GM12875 (cell line): ENCODE measurements around the gene BCO1.

Source experiments
- H3K4me3 ChIP-seq: one replicate; pipeline ENCODE4 v1.5.1; 2011; ENCODE audit warnings: low read depth, low read length, control low read depth
- CTCF ChIP-seq: IDR thresholded peaks from 2 replicates; pipeline ENCODE4 v1.5.1; 2011; ENCODE audit warnings: low read depth, mild to moderate bottlenecking, control low read depth, inconsistent platforms, low read length, moderate library complexity, borderline replicate concordance; ENCODE audit not compliant: insufficient read depth

BCO1 gene

GRCh38 chr16:81327011-81327410 is 88.5 kb downstream of the BCO1 start:
- no peak for TF ChIP-seq CTCF
- H3K4me3 ChIP-seq = no peak overlapping the region

- no peak for TF ChIP-seq CTCF
- no peak overlapping the region for H3K4me3 ChIP-seq
Observed at GRCh38 chr16:81327447-81328196, 89.1 kb downstream of the BCO1 start.

GRCh38 chr16:81329947-81330346 is 91.5 kb downstream of the BCO1 start:
- no peak overlapping the region for H3K4me3 ChIP-seq
- no peak for TF ChIP-seq CTCF

- no peak overlapping the region for H3K4me3 ChIP-seq
- no peak for TF ChIP-seq CTCF
Observed at GRCh38 chr16:81333356-81333755, 94.9 kb downstream of the BCO1 start.

DNA sequence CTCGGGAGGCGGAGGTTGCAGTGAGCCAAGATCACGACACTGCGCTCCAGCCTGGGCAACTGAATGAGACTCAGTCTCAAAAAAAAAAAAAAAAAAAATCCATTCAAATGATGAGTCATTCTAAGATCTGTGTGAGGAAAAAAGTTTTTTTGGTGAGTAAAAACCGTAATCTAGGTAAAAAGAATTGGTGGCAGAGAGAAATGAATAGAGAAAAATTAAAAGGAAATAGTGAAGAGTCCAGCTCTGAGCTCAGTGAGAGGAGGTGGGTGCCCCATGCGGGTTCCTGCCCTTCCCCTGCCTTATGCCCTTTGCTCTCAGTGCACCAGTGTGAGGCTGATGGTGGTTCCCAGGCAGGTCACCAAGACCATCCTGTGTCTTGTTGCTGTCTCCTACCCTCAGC is 97.2 kb downstream of the BCO1 start:
- H3K4me3 ChIP-seq = no peak overlapping the region
- TF ChIP-seq CTCF = no peak

DNA sequence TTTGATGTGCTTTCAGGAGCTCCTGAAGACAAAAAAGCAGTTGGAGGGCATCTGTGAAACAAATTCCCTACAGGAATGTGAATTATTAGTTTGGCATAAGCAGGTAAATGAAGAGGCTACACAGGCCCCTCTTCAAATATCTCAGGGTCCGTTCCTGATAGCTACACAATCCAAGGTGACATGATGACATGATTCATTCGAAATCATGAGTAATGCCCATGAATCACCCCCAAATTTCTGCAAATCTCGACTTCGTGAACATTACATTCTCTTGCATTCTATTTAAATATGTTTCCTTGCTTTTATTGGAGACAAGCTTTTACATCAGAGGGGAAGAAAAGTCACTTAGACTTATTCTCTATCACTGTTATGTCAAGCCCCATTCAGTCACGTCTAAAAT is 98.6 kb downstream of the BCO1 start:
- no peak for TF ChIP-seq CTCF

More for the DNA sequence above, 98.6 kb downstream of the BCO1 start:
- H3K4me3 ChIP-seq = no peak overlapping the region
